GM12892 (cell line): ENCODE measurements around the gene KNDC1.

ENCODE experiments used
- DNase-seq: peaks from one replicate; pipeline ENCODE4 v3.0.0; 2011; ENCODE audit not compliant: insufficient read length
- FAIRE-seq: peaks from 2 replicates; lab custom pipeline; 2011; peaks lifted over from hg19 to GRCh38; lab: Jason Lieb, UNC
- POLR2A ChIP-seq: IDR thresholded peaks from 2 replicates; pipeline ENCODE4 v1.6.1; 2011; ENCODE audit warnings: low read depth, low read length, control low read depth
- POLR2AphosphoS5 ChIP-seq: IDR thresholded peaks from 2 replicates; pipeline ENCODE4 v1.6.1; 2011; ENCODE audit warnings: low read depth, low read length, control low read depth
- TAF1 ChIP-seq: IDR thresholded peaks from 2 replicates; pipeline ENCODE4 v1.6.1; 2011; ENCODE audit warnings: low read depth, mild to moderate bottlenecking, control low read depth, low read length, borderline replicate concordance

Gene KNDC1

GRCh38 chr10:133202778-133203651 is 43.0 kb downstream of the KNDC1 start:
- no peak for DNase-seq
- TF ChIP-seq POLR2A (no peak), TAF1 (no peak), POLR2AphosphoS5 (no peak)
- FAIRE-seq = no peak

DNA sequence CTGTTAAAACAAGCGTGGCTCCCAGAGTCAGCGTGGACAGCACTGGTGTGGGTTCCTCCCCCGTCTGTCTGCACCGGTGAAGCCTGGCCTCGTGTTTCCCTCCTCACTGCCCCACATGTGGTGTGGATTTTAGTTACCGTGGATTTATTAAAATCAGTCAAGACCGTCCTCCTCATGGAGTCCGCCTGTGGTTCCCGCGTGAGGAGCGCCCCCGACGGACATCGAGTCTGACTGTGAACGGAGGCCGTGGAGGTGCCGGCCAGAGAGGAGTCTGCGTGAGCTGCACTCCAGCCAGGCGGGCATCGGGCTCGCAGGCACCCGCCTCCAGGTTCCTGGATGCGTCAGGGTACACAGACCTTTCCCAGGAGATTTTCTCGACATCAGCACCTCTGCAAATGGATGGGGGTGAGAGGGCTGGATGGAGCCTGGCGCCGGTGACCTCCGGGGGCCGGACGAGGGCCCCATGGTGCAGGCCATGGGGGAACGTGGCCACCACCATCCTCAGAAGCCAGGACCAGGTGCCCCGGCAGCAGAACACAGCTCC is 43.7 kb downstream of the KNDC1 start:
- FAIRE-seq (no peak), DNase-seq (no peak)
- TF ChIP-seq POLR2A (no peak), TAF1 (no peak), POLR2AphosphoS5 (no peak)

DNA sequence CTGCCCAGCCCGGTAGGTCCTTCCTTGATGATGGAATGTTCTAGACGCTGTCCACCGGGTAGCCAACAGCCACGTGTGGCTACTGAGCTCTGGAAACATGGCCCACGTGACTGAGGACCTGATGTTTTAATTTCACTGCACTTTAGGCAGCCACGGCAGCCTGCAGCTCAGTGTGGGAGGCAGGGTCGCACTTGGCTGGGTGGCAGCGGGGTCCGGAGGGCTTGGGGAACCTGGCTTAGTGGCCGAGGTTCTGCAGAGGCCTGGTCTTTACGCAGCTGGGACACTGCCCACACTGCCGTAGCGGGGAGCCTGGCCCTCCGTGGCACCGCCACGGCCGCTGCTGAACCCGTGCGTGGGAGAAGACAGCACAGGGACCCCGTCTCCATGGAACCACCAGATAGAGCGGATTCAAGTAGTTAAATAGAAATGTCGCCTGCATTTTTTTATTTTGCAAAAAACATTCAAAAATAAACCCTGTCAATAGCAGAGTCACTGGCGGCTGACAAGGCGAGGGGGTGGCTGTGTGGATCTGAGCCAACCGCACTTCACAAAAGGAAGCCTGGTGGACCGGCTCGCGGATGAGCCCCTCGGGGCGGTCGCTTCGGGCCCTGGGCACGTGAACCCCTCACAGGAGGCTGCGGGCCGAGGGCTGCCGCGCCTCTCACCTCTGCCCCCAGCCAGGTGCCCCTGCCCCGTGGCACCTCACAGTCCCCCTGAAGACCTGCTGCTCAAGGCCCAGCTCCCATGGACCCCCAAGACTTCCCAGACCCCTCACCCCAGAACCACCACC is 44.4 kb downstream of the KNDC1 start:
- TF ChIP-seq POLR2A (no peak), TAF1 (no peak), POLR2AphosphoS5 (no peak)
- FAIRE-seq (no peak), DNase-seq (no peak)

DNA sequence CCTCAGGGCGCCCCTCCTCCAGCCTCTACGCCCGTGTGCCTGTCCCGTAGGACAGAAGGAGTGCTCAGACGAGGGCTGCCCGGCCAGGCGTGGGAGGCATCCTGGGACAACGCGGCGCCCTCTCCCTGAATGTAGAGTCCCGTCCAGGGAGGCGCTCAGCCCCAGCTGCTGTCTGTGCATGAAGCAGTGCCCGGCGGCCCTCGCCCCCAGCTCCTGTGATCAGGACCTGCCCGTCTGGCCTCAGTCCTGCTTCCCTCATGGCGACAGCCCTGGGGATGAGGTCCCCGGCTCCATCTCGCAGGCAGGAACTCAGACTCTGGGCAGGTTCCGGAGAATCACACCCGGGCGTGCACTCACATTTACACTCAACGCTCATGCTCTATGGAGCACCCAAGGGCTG is 45.1 kb downstream of the KNDC1 start:
- no peak for FAIRE-seq
- TF ChIP-seq POLR2A (no peak), POLR2AphosphoS5 (no peak), TAF1 (no peak)
- no peak for DNase-seq

DNA sequence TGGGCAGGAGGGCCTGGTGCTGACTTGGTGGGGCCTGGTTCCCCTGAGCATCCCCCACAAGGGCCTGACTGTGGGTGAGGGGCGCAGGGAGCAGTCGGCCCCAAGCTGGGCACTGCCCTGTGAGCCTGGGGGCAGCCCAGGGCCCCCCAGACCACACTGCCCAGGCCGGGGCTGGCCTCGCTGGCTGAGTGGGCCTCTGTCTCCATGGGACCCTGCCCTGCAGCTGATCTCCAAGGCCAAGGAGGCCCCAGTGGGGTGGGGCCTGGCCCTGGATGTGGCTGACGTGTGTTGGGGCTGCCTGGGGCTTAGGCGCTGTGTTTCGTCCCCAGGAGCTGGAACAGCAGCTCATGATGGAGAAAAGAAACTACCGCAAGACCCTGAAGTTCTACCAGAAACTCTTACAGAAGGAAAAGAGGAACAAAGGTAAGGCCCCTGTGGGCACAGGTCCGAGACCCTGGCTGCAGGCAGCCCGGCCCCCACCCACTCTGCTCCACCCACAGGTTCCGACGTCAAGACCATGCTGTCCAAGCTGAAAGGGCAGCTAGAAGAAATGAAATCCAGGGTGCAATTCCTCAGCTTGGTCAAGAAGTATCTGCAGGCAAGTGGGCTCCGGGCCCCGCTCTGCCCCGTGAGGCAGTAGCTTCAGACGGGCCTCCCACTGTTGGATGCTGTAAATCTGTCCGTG is 46.5 kb downstream of the KNDC1 start:
- FAIRE-seq (no peak), DNase-seq (no peak)
- TF ChIP-seq POLR2A = no peak
- no peak for TF ChIP-seq TAF1
- no peak for TF ChIP-seq POLR2AphosphoS5

GRCh38 chr10:133207041-133207600 is 47.1 kb downstream of the KNDC1 start:
- TF ChIP-seq TAF1 = no peak
- TF ChIP-seq POLR2AphosphoS5 = no peak
- TF ChIP-seq POLR2A = no peak
- DNase-seq (no peak), FAIRE-seq (no peak)

- DNase-seq (no peak), FAIRE-seq (no peak)
- no peak for TF ChIP-seq POLR2A
- no peak for TF ChIP-seq TAF1
- no peak for TF ChIP-seq POLR2AphosphoS5
Observed at GRCh38 chr10:133207627-133208026, 47.6 kb downstream of the KNDC1 start.

DNA sequence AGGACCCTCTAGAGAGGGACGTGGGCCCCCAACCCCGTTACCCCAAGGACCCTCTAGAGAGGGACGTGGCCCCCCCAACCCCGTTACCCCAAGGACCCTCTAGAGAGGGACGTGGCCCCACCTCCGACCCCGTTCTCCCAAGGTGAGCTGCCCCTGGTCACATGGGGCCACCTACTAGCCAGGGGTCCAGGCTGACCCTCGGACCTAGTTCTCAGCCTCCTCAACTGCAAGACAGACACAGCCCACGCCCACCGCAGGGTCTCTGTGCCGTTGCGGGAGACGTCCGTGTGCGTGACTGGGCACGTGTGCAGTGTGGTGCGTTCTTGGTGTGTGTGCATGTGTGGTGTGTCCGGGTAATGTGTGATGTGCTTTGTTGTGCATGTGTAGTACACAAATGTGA is 48.4 kb downstream of the KNDC1 start:
- TF ChIP-seq POLR2AphosphoS5 (no peak), POLR2A (no peak), TAF1 (no peak)
- DNase-seq (no peak), FAIRE-seq (no peak)

DNA sequence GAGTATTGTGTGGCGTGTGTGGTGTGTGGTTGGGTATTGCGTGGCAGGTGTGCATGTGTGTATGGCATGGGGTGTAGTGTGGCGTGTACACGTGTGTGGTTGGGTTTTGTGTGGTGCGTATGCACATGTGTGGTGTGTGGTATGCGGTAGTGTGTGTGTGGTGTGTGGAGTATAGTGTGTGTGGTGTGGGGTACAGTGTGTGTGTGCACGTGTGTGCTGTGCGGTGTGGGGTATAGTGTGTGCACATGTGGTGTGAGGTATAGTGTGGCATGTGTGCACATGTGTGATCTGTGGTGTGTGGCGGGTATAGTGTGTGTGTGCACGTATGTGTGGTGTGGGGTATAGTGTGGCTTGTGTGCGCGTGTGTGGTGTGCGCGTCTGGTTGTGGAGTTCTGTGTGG is 49.1 kb downstream of the KNDC1 start:
- TF ChIP-seq TAF1 (no peak), POLR2AphosphoS5 (no peak), POLR2A (no peak)
- DNase-seq (no peak), FAIRE-seq (no peak)

DNA sequence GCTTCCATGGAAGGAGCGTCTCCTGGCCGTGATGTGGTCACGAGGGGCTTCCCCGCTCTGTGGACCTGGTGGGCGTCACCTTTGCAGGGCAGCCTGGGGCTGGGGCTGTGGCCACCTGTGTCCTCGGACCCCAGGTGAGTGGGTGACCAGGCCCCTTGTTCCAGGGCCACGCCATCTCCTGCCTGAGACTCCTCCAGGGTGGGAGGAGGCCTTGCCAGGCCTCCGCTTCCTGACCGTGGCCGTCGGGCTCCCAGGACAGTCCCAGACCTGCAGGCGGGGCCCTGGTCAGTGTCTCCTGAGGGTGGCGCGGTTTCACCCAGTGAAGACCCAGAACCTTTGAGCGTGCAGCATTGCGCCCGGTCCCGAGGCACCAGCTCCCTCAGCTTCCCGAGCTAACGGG is 49.6 kb downstream of the KNDC1 start:
- FAIRE-seq (no peak), DNase-seq (no peak)
- TF ChIP-seq POLR2AphosphoS5 = no peak
- TF ChIP-seq POLR2A = no peak
- TF ChIP-seq TAF1 = no peak

- FAIRE-seq (no peak), DNase-seq (no peak)
- TF ChIP-seq POLR2AphosphoS5 (no peak), POLR2A (no peak), TAF1 (no peak)
Observed at GRCh38 chr10:133210398-133211140, 50.5 kb downstream of the KNDC1 start.
